ENCODE data around the gene C22orf39.

Gene C22orf39

GRCh38 chr22:19447330-19448075 is at the start of gene C22orf39:
Gene C22orf39, minus strand, starts transcription at chr22:19447711. Its CDS starts 23 bp downstream, at chr22:19447688.
- FAIRE-seq = peak; percentile 56

GRCh38 chr22:19497245-19497644 is 49.7 kb upstream of the C22orf39 start:
- FAIRE-seq = no peak

- FAIRE-seq = no peak
Measured at GRCh38 chr22:19496324-19496630, 48.8 kb upstream of the C22orf39 start.

- no peak for FAIRE-seq
Measured at GRCh38 chr22:19495562-19496323, 48.2 kb upstream of the C22orf39 start.

- FAIRE-seq = no peak
Measured at GRCh38 chr22:19494676-19495173, 47.2 kb upstream of the C22orf39 start.

GRCh38 chr22:19494001-19494560 is 46.6 kb upstream of the C22orf39 start:
- FAIRE-seq = no peak

GRCh38 chr22:19492504-19493174 is 45.1 kb upstream of the C22orf39 start:
- FAIRE-seq = no peak

GRCh38 chr22:19490628-19491230 is 43.2 kb upstream of the C22orf39 start:
- no peak for FAIRE-seq

GRCh38 chr22:19488884-19489843 is 41.7 kb upstream of the C22orf39 start:
- FAIRE-seq = peak; percentile 87

GRCh38 chr22:19488285-19488684 is 40.8 kb upstream of the C22orf39 start:
- no peak for FAIRE-seq

- FAIRE-seq = no peak
Measured at GRCh38 chr22:19483481-19484244, 36.2 kb upstream of the C22orf39 start.

GRCh38 chr22:19482297-19482696 is 34.8 kb upstream of the C22orf39 start:
- no peak for FAIRE-seq

GRCh38 chr22:19480789-19481188 is 33.3 kb upstream of the C22orf39 start:
- FAIRE-seq = no peak

GRCh38 chr22:19480173-19480568 is 32.7 kb upstream of the C22orf39 start:
- FAIRE-seq = no peak

GRCh38 chr22:19479355-19480172 is 32.1 kb upstream of the C22orf39 start, which contains the start of gene CDC45:
Gene CDC45, plus strand, starts transcription at chr22:19479920. Its CDS starts 49 bp downstream, at chr22:19479969.
- peak; percentile 99 for FAIRE-seq

- FAIRE-seq = no peak
Measured at GRCh38 chr22:19478901-19479354, 31.4 kb upstream of the C22orf39 start, which contains the start of gene UFD1. Gene UFD1, minus strand, starts transcription at chr22:19479193. Its CDS starts 108 bp downstream, at chr22:19479085.

GRCh38 chr22:19478045-19478900 is 30.8 kb upstream of the C22orf39 start:
- no peak for FAIRE-seq

- FAIRE-seq = no peak
Measured at GRCh38 chr22:19477321-19478044, 30.0 kb upstream of the C22orf39 start.
